ENCODE results near the gene POLR1G. TPM values are rescaled to one million over a fixed set of nuclear protein-coding genes. Genes with fewer than 3 reads are reported as not detected.
A peak's percentile ranks its signal among the peaks of the same experiment; 100 is the strongest.
"Not testable (repeated sequence)": the region's sequence is repeated elsewhere in the genome, so short reads cannot be mapped to it uniquely, and the experiment has no call there.

POLR1G gene
- total RNA-seq, 1 donor from 2014 or later, result 26.5 TPM

DNA sequence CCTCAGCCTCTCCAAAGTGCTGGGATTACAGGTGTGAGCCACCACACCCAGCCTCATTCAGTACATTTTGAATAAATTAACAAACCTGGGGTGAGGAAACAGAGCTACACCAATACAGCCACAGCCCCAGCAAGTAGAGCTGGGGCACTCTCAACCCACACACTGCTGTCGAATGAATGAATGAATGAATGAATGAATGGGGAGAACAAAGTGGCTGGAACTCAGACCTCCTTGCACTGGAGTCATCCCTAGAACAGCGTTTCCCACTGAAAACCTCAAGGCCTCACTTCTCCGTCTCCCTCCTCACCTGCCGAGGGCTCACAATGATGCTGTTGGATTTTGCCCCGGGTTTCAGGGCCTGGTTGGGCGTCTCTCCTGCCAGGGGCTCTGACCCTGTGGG lies 14.4 kb downstream of the POLR1G start:
- no peak for DNase-seq
- no peaks in the 10 kb centered on the region for H3K9me3 Mint-ChIP-seq
- peak overlapping the region; percentile 47 for H3K4me3 Mint-ChIP-seq
- peak overlapping the region; percentile 72 for H3K27ac Mint-ChIP-seq
- H3K36me3 Mint-ChIP-seq (ENCODE audit: low read depth), result peaks cover 48% of the 10 kb centered on the region
- H3K27me3 Mint-ChIP-seq, result no peaks in the 10 kb centered on the region
- intact Hi-C loops (cut with micrococcal nuclease), result loop anchor here (5.0 kb wide), 1 partner anchor 221 kb away; no protein-coding TSS in a partner anchor
- peaks cover 50% of the 10 kb centered on the region for H3K4me1 Mint-ChIP-seq

GRCh38 chr19:45421947-45422498 lies 15.6 kb downstream of the POLR1G start:
- Mint-ChIP-seq H3K27ac (peak overlapping the region; percentile 59), H3K4me1 (peaks cover 52% of the 10 kb centered on the region), H3K27me3 (no peaks in the 10 kb centered on the region), H3K36me3 (ENCODE audit: low read depth) (peaks cover 39% of the 10 kb centered on the region), H3K4me3 (peak overlapping the region; percentile 45), H3K9me3 (no peaks in the 10 kb centered on the region)
- no peak for DNase-seq
- intact Hi-C loops (cut with micrococcal nuclease), result loop anchor here (5.0 kb wide), 1 partner anchor 220 kb away; no protein-coding TSS in a partner anchor

GRCh38 chr19:45423033-45423588 lies 16.7 kb downstream of the POLR1G start:
- Mint-ChIP-seq H3K9me3 (no peaks in the 10 kb centered on the region), H3K27ac (peak overlapping the region; percentile 98), H3K4me1 (peaks cover 53% of the 10 kb centered on the region), H3K4me3 (peak overlapping the region; percentile 100), H3K36me3 (ENCODE audit: low read depth) (peaks cover 30% of the 10 kb centered on the region), H3K27me3 (peaks cover 4% of the 10 kb centered on the region)
- DNase-seq, result no peak
- intact Hi-C loops (cut with micrococcal nuclease), result loop anchor here (1.0 to 5.0 kb wide), 2 partner anchors 18 to 219 kb away; partner anchors contain the start of gene PPP1R13L

GRCh38 chr19:45423589-45424190 lies 17.2 kb downstream of the POLR1G start, which contains the start of gene ERCC1:
ERCC1 (minus strand) TSS chr19:45423917; CDS start chr19:45423374, 543 bp downstream.
- peaks cover 7% of the 10 kb centered on the region for H3K27me3 Mint-ChIP-seq
- H3K4me3 Mint-ChIP-seq, result peak within 1 kb of the TSS; percentile 100
- peaks cover 26% of the 10 kb centered on the region for H3K36me3 Mint-ChIP-seq (ENCODE audit: low read depth)
- intact Hi-C loops (cut with micrococcal nuclease), result loop anchor here (1.0 to 5.0 kb wide), 2 partner anchors 18 to 219 kb away; partner anchors contain the start of gene PPP1R13L
- H3K9me3 Mint-ChIP-seq, result no peaks in the 10 kb centered on the region
- H3K4me1 Mint-ChIP-seq, result peaks cover 55% of the 10 kb centered on the region
- peak within 1 kb of the TSS; percentile 98 for H3K27ac Mint-ChIP-seq
- DNase-seq, result peak; percentile 96

DNA sequence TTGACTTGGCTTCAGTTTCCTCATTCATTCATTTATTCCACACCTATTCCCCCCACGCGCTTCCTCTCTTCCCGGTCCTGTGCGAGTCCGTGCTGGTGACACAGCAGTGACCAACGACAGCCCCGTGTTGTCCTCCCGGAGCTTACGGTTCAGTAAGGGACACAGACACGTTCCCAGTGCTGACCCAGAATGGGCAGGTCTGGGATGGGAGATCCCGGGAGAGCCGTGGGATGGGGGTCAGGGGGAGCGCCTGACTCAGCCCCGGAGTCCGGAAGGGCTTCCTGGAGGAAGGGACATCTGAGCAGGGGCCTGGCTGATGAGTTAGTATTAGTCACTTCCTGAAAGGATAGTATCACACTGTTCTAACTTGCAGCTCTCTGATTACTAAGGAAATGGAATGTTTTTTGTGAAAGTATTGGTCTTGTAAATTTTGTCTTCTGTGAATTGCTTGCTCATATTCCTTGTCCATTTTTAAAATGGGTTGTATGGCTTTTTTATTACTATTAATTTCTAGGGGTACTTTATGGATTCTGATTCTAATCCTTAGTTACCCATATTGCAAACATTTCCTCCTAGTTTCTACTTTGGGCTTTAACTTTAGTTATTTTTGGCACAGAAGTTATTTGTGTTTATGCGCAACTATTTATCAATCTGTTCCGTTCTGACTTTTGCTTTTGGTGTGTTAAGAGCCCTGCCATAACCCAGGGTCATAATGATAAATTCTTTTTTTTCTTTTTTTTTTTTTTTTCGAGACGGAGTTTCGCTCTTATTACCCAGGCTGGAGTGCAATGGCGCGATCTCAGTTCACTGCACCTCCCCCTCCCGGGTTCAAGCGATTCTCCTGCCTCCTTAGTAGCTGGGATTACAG lies 18.0 kb downstream of the POLR1G start:
- no peaks in the 10 kb centered on the region for H3K9me3 Mint-ChIP-seq
- intact Hi-C loops (cut with micrococcal nuclease), result loop anchor here (5.0 kb wide), 1 partner anchor 218 kb away; no protein-coding TSS in a partner anchor
- H3K4me1 Mint-ChIP-seq, result peaks cover 50% of the 10 kb centered on the region
- H3K4me3 Mint-ChIP-seq, result peak overlapping the region; percentile 100
- peak overlapping the region; percentile 98 for H3K27ac Mint-ChIP-seq
- peak; percentile 77 for DNase-seq
- H3K27me3 Mint-ChIP-seq, result peaks cover 12% of the 10 kb centered on the region
- peaks cover 23% of the 10 kb centered on the region for H3K36me3 Mint-ChIP-seq (ENCODE audit: low read depth)

DNA sequence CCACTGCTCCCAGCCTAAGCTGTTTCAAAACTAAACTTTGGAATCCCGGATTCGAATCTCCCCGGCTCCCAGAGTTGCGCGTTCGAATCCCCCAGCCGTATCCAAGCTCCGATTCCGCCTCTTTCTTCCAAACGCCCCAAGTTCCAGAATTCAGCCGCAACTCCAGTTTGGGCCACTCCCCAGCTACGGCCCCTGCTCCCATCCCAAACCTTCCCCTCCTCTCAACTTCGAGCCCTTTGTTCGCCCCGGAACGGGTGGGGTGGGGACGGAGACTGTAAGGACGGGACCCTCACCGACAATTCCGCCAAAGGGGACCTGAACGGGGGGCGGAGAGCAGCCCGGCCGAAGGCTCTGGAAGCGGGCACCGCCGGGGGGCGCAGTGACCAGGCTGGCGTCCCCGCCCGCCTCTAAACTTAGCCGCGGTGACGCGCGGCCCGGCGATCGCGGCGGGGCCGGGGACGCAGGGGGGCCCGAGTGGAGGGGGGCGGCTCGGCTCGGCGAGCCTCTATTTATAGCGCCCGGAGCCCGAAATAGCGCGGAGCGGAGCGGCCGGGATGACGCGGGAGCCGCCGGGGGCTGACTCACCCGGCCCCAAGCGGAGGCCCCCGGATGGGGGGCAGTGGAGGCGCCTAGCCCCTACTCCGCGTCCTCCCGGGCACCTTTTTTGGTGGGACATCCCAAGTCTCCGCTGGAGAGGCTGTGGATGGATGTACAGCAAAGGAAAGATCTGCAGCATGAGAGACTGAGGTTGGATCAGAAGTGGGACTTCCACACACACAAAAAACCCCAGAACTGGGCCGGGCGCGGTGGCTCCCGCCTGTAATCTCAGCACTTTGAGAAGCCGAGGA lies 22.2 kb downstream of the POLR1G start:
- no peaks in the 10 kb centered on the region for H3K9me3 Mint-ChIP-seq
- DNase-seq, result peak; percentile 69
- peaks cover 22% of the 10 kb centered on the region for H3K4me1 Mint-ChIP-seq
- intact Hi-C loops (cut with micrococcal nuclease), result no loop called here
- peaks cover 19% of the 10 kb centered on the region for H3K27me3 Mint-ChIP-seq
- H3K4me3 Mint-ChIP-seq, result peak overlapping the region; percentile 81
- peaks cover 1% of the 10 kb centered on the region for H3K36me3 Mint-ChIP-seq (ENCODE audit: low read depth)
- H3K27ac Mint-ChIP-seq, result no peak overlapping the region

DNA sequence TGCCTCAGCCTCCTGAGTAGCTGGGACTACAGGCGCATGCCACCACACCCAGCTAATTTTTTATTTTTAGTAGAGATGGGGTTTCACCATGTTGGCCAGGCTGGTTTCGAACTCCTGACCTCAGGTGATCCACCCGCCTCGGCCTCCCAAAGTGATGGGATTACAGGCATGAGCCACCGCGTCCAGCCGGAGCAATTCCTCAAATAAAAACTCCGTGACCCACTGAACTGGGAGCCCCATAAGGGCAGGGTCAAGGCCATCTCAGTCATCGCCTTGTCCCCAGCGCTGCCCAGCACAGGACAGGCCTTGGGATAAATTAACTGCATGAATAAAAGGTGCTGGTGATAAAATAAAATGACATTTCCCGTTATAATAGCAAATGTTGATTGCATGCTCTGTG lies 23.5 kb downstream of the POLR1G start:
- DNase-seq; H3K9me3 Mint-ChIP-seq; H3K36me3 Mint-ChIP-seq (ENCODE audit: low read depth); H3K4me3 Mint-ChIP-seq; intact Hi-C loops (cut with micrococcal nuclease); H3K27ac Mint-ChIP-seq: not testable (repeated sequence)
- peaks cover 13% of the 10 kb centered on the region for H3K4me1 Mint-ChIP-seq
- H3K27me3 Mint-ChIP-seq, result peaks cover 19% of the 10 kb centered on the region

DNA sequence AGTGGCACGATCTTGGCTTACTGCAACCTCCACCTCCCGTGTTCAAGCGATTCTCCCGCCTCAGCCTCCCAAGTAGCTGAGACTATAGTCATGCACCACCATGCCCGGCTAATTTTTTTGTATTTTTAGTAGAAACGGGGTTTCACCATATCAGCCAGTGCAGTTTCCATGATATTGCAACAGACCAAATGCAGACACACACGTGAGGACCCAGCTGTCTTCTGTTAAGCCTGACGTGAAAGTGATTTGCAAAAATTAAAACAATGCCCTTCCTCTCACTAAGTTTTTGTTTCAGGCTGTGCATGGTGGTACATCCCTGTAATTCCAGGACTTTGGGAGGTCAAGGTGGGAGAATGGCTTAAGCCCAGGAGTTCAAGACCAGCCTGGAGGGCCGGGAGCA lies 24.6 kb downstream of the POLR1G start:
- H3K36me3 Mint-ChIP-seq (ENCODE audit: low read depth); intact Hi-C loops (cut with micrococcal nuclease); H3K27ac Mint-ChIP-seq; DNase-seq; H3K4me3 Mint-ChIP-seq; H3K9me3 Mint-ChIP-seq; H3K4me1 Mint-ChIP-seq: not testable (repeated sequence)
- H3K27me3 Mint-ChIP-seq, result peaks cover 19% of the 10 kb centered on the region

- intact Hi-C loops (cut with micrococcal nuclease); H3K27ac Mint-ChIP-seq; DNase-seq; H3K9me3 Mint-ChIP-seq; H3K36me3 Mint-ChIP-seq (ENCODE audit: low read depth); H3K4me3 Mint-ChIP-seq; H3K4me1 Mint-ChIP-seq: not testable (repeated sequence)
- peaks cover 18% of the 10 kb centered on the region for H3K27me3 Mint-ChIP-seq
Measured at GRCh38 chr19:45432543-45432942, 26.1 kb downstream of the POLR1G start.

GRCh38 chr19:45437328-45437727 lies 30.9 kb downstream of the POLR1G start:
- no peaks in the 10 kb centered on the region for H3K9me3 Mint-ChIP-seq
- H3K4me3 Mint-ChIP-seq, result no peak overlapping the region
- peaks cover 12% of the 10 kb centered on the region for H3K4me1 Mint-ChIP-seq
- H3K27me3 Mint-ChIP-seq, result no peaks in the 10 kb centered on the region
- H3K36me3 Mint-ChIP-seq (ENCODE audit: low read depth), result no peaks in the 10 kb centered on the region
- DNase-seq, result no peak
- no peak overlapping the region for H3K27ac Mint-ChIP-seq
- intact Hi-C loops (cut with micrococcal nuclease), result no loop called here

DNA sequence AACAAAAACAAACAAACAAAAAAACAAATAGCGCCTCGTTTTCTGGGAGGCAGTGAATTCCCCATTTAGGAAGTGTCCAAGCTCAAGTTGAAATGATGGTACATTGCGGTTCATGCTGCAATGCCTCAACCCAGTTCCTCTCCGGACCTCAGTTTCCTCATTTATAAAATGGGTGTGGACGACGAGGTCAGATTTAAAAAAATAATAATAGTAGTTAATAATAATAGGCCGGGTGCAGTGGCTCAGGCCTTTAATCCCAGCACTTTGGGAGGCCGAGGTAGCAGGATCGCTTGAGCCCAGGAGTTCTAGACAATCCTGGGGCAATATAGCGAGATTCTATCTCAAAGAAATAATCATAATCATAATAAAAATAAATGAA lies 32.7 kb downstream of the POLR1G start:
- Mint-ChIP-seq H3K27me3 (peaks cover 2% of the 10 kb centered on the region), H3K4me3 (peak overlapping the region; percentile 80), H3K36me3 (ENCODE audit: low read depth) (no peaks in the 10 kb centered on the region), H3K27ac (no peak overlapping the region), H3K4me1 (peaks cover 26% of the 10 kb centered on the region), H3K9me3 (no peaks in the 10 kb centered on the region)
- intact Hi-C loops (cut with micrococcal nuclease), result loop anchor here (1.0 kb wide), 2 partner anchors 12 to 40 kb away; no protein-coding TSS in a partner anchor
- DNase-seq, result no peak

GRCh38 chr19:45439569-45440258 lies 33.3 kb downstream of the POLR1G start:
- H3K9me3 Mint-ChIP-seq, result no peaks in the 10 kb centered on the region
- intact Hi-C loops (cut with micrococcal nuclease), result loop anchor here (1.0 kb wide), 2 partner anchors 12 to 40 kb away; no protein-coding TSS in a partner anchor
- peak; percentile 95 for DNase-seq
- H3K4me3 Mint-ChIP-seq, result peak overlapping the region; percentile 80
- peak overlapping the region; percentile 83 for H3K27ac Mint-ChIP-seq
- H3K4me1 Mint-ChIP-seq, result peaks cover 29% of the 10 kb centered on the region
- no peaks in the 10 kb centered on the region for H3K36me3 Mint-ChIP-seq (ENCODE audit: low read depth)
- peaks cover 5% of the 10 kb centered on the region for H3K27me3 Mint-ChIP-seq
